H1 (cell line): Measurements from ENCODE around the gene RADIL. TPM values are rescaled to one million over a fixed set of nuclear protein-coding genes. Genes with fewer than 3 reads are reported as not detected.

Source experiments
- CTCF ChIA-PET: fragments of 300-600 bp; sonication (Branson Sonifier 250); formaldehyde crosslinking; loops from one replicate; lab custom pipeline; 2021; ENCODE audit not compliant: partially characterized antibody; lab: Charles Lee
- POLR2A ChIA-PET: fragments of 300-600 bp; sonication (Branson Sonifier 250); formaldehyde crosslinking; loops from one replicate; lab custom pipeline; 2021; ENCODE audit warnings: inconsistent platforms; ENCODE audit not compliant: partially characterized antibody; lab: Charles Lee
- DNase-seq, 2 experiments: peaks; one replicate each; pipeline versions ENCODE4 v3.0.0 to v3.0.0-alpha.2; 2010 to 2022; ENCODE audit warnings: low spot score in 2 of 2, low read depth in 1 of 2, mixed read lengths in 1 of 2
- FAIRE-seq: peaks from 2 replicates; lab custom pipeline; 2011; peaks lifted over from hg19 to GRCh38; lab: Jason Lieb, UNC
- H2AFZ ChIP-seq: 2 replicates; pipeline ENCODE4 v1.8.1; 2012; ENCODE audit warnings: low read length, inconsistent platforms
- H2AK5ac ChIP-seq: 2 replicates; pipeline ENCODE4 v1.6.1; 2013; ENCODE audit warnings: low read depth, low read length
- H2BK120ac ChIP-seq: replicated peaks from 2 replicates; pipeline ENCODE3; 2013; ENCODE audit warnings: low read depth, low read length, inconsistent platforms
- H2BK12ac ChIP-seq: 2 replicates; pipeline ENCODE4 v1.6.1; 2013; ENCODE audit warnings: low read depth, low read length
- H2BK15ac ChIP-seq: 2 replicates; pipeline ENCODE4 v1.6.1; 2013; ENCODE audit warnings: low read length
- H2BK20ac ChIP-seq: 2 replicates; pipeline ENCODE4 v1.6.1; 2013; ENCODE audit warnings: low read length
- H2BK5ac ChIP-seq: 2 replicates; pipeline ENCODE4 v1.6.1; 2013; ENCODE audit warnings: low read depth, low read length
- H3K14ac ChIP-seq: 2 replicates; pipeline ENCODE4 v1.6.1; 2013; ENCODE audit warnings: inconsistent platforms; ENCODE audit not compliant: insufficient read length
- H3K18ac ChIP-seq: 2 replicates; pipeline ENCODE4 v1.6.1; 2013; ENCODE audit warnings: low read length; ENCODE audit errors: extremely low read depth
- H3K23ac ChIP-seq: 2 replicates; pipeline ENCODE4 v1.6.1; 2013; ENCODE audit warnings: inconsistent platforms; ENCODE audit not compliant: insufficient read length
- H3K23me2 ChIP-seq: 2 replicates; pipeline ENCODE4 v1.6.1; 2013; ENCODE audit warnings: low read depth, low read length
- H3K27ac ChIP-seq: 2 replicates; pipeline ENCODE4 v1.6.1; 2011; ENCODE audit warnings: low read depth, low read length, inconsistent platforms
- H3K27me3 ChIP-seq, 4 experiments: replicated peaks in 1 of 4; 1 replicate in 1 of 4; 2 replicates in 3 of 4; pipeline versions ENCODE4 v1.6.1 to v1.8.1; 2011 to 2013; ENCODE audit warnings: low read length in 3 of 4, mild to moderate bottlenecking in 3 of 4, inconsistent platforms in 2 of 4, mixed read lengths in 2 of 4, moderate library complexity in 1 of 4; ENCODE audit not compliant: control insufficient read depth in 3 of 4, insufficient read depth in 3 of 4; ENCODE audit errors: extremely low read depth in 1 of 4
- H3K36me3 ChIP-seq, 4 experiments: 2 replicates each; pipeline versions ENCODE4 v1.6.1 to v1.8.1; 2011 to 2013; ENCODE audit warnings: mild to moderate bottlenecking in 4 of 4, low read length in 3 of 4, moderate library complexity in 2 of 4, control low read depth in 1 of 4, inconsistent platforms in 1 of 4; ENCODE audit not compliant: insufficient read depth in 4 of 4, control insufficient read depth in 2 of 4
- H3K4ac ChIP-seq: replicated peaks from 2 replicates; pipeline ENCODE3; 2013; ENCODE audit warnings: low read length, low read depth, mixed read lengths, inconsistent platforms; ENCODE audit not compliant: insufficient read length
- H3K4me1 ChIP-seq, 4 experiments: replicated peaks in 1 of 4; 1 replicate in 1 of 4; 2 replicates in 3 of 4; pipeline versions ENCODE4 v1.6.1 to v1.8.1; 2011 to 2013; ENCODE audit warnings: low read length in 3 of 4, inconsistent platforms in 2 of 4, mixed read lengths in 1 of 4; ENCODE audit not compliant: insufficient read depth in 4 of 4, control insufficient read depth in 3 of 4
- H3K4me2 ChIP-seq, 2 experiments: 2 replicates each; pipeline versions ENCODE4 v1.6.1 to v1.8.1; 2011 to 2013; ENCODE audit warnings: low read depth in 2 of 2, low read length in 2 of 2, control low read depth in 1 of 2, inconsistent platforms in 1 of 2, mild to moderate bottlenecking in 1 of 2; ENCODE audit not compliant: insufficient read depth in 1 of 2
- H3K4me3 ChIP-seq, 4 experiments: fragments of 200-600, 300-600 bp in 1 of 4; sonication (generic), shearing (Covaris generic), sonication (Bioruptor Twin) in 1 of 4; 2 replicates each; pipeline versions ENCODE4 v1.5.1 to v1.8.1; 2011 to 2016; ENCODE audit warnings: low read length in 4 of 4, low read depth in 3 of 4, control low read depth in 2 of 4, inconsistent platforms in 2 of 4, mild to moderate bottlenecking in 2 of 4, mixed read lengths in 1 of 4, moderate library complexity in 1 of 4; ENCODE audit not compliant: insufficient read depth in 2 of 4; ENCODE audit errors: extremely low read depth in 1 of 4
- H3K56ac ChIP-seq: replicated peaks from 2 replicates; pipeline ENCODE3; 2013; ENCODE audit warnings: low read depth, mild to moderate bottlenecking, mixed read lengths, low read length, inconsistent platforms; ENCODE audit not compliant: insufficient read length
- H3K79me1 ChIP-seq: 2 replicates; pipeline ENCODE4 v1.6.1; 2013; ENCODE audit warnings: low read depth, low read length, control low read depth
- H3K79me2 ChIP-seq, 2 experiments: 2 replicates each; pipeline versions ENCODE4 v1.6.1 to v1.8.1; 2012 to 2013; ENCODE audit warnings: low read length in 2 of 2, mild to moderate bottlenecking in 2 of 2, inconsistent platforms in 1 of 2; ENCODE audit not compliant: insufficient read depth in 2 of 2, control insufficient read depth in 1 of 2
- H3K9ac ChIP-seq, 4 experiments: replicated peaks in 1 of 4; 1 replicate in 1 of 4; 2 replicates in 3 of 4; pipeline versions ENCODE4 v1.6.1 to v1.8.1; 2011 to 2013; ENCODE audit warnings: low read depth in 3 of 4, low read length in 3 of 4, control low read depth in 2 of 4, mild to moderate bottlenecking in 2 of 4, moderate library complexity in 2 of 4, inconsistent platforms in 1 of 4; ENCODE audit errors: extremely low read depth in 1 of 4
- H3K9me3 ChIP-seq, 2 experiments: 2 replicates each; pipeline versions ENCODE4 v1.6.1 to v1.8.1; 2012 to 2013; ENCODE audit warnings: mild to moderate bottlenecking in 2 of 2, moderate library complexity in 2 of 2, control low read depth in 1 of 2, inconsistent platforms in 1 of 2, low read depth in 1 of 2, low read length in 1 of 2, mixed read lengths in 1 of 2; ENCODE audit not compliant: insufficient read depth in 2 of 2
- H4K20me1 ChIP-seq, 2 experiments: replicated peaks in 1 of 2; 2 replicates each; pipeline versions ENCODE3 to v1.8.1; 2011 to 2013; ENCODE audit warnings: inconsistent platforms in 2 of 2, low read length in 2 of 2, mild to moderate bottlenecking in 1 of 2; ENCODE audit not compliant: insufficient read depth in 2 of 2, control insufficient read depth in 1 of 2
- H4K5ac ChIP-seq: 2 replicates; pipeline ENCODE4 v1.6.1; 2013; ENCODE audit warnings: low read length, low read depth, mixed read lengths, inconsistent platforms; ENCODE audit not compliant: insufficient read length
- H4K8ac ChIP-seq: 2 replicates; pipeline ENCODE4 v1.8.0; 2013; ENCODE audit warnings: mild to moderate bottlenecking, moderate library complexity, low read length, inconsistent platforms; ENCODE audit not compliant: insufficient read depth; ENCODE audit errors: extremely low read depth
- H4K91ac ChIP-seq: replicated peaks from 2 replicates; pipeline ENCODE3; 2013; ENCODE audit warnings: low read length, mixed read lengths, inconsistent platforms; ENCODE audit not compliant: insufficient read length
- ASH2L ChIP-seq: fragments of 200-600, 300-600 bp; sonication (generic); IDR thresholded peaks from one replicate; pipeline ENCODE4 v1.7.1; 2017; ENCODE audit warnings: low read length
- CHD2 ChIP-seq: IDR thresholded peaks from 2 replicates; pipeline ENCODE4 v1.6.1; 2012; ENCODE audit warnings: low read length, improper control_type of control experiment
- EP300 ChIP-seq, 2 experiments: IDR thresholded peaks; 1 replicate in 1 of 2; 2 replicates in 1 of 2; pipeline ENCODE4 v1.6.1; 2011 to 2012; ENCODE audit warnings: low read depth in 2 of 2, low read length in 2 of 2, mild to moderate bottlenecking in 2 of 2, borderline replicate concordance in 1 of 2, inconsistent platforms in 1 of 2, moderate library complexity in 1 of 2
- EZH2 ChIP-seq: fragments of 200-600 bp; sonication (generic); IDR thresholded peaks from 2 replicates; pipeline ENCODE4 v1.7.1; 2012; ENCODE audit warnings: low read depth, mild to moderate bottlenecking, moderate library complexity, low read length, inconsistent platforms; ENCODE audit not compliant: severe bottlenecking
- JUND ChIP-seq: IDR thresholded peaks from 2 replicates; pipeline ENCODE4 v1.6.1; 2011; ENCODE audit warnings: mild to moderate bottlenecking, improper control_type of control experiment, low read length
- KDM1A ChIP-seq: fragments of 200-600, 300-600 bp; sonication (generic); IDR thresholded peaks from 2 replicates; pipeline ENCODE4 v1.7.1; 2016; ENCODE audit warnings: mild to moderate bottlenecking, low read length, borderline replicate concordance
- MAFK ChIP-seq: IDR thresholded peaks from 2 replicates; pipeline ENCODE4 v1.6.1; 2012; ENCODE audit warnings: low read depth, mild to moderate bottlenecking, improper control_type of control experiment, low read length
- PHF8 ChIP-seq: fragments of 200-600 bp; sonication (generic); conservative IDR thresholded peaks from 2 replicates; pipeline ENCODE4 v1.7.1; 2012; ENCODE audit warnings: low read depth, mild to moderate bottlenecking, inconsistent platforms, low read length, moderate library complexity
- POLR2AphosphoS5 ChIP-seq: IDR thresholded peaks from 2 replicates; pipeline ENCODE4 v1.6.1; 2011; ENCODE audit warnings: low read depth, low read length
- SAP30 ChIP-seq: fragments of 300-600 bp; sonication (generic); IDR thresholded peaks from 2 replicates; pipeline ENCODE4 v1.7.1; 2012; ENCODE audit warnings: low read length, moderate library complexity, mild to moderate bottlenecking, inconsistent platforms; ENCODE audit not compliant: insufficient read depth, insufficient replicate concordance
- SP2 ChIP-seq: IDR thresholded peaks from 2 replicates; pipeline ENCODE4 v1.6.1; 2012; ENCODE audit warnings: mild to moderate bottlenecking, low read length, inconsistent platforms
- SUZ12 ChIP-seq: fragments of 200-600 bp; sonication (generic); IDR thresholded peaks from 2 replicates; pipeline ENCODE4 v1.6.1; 2012; ENCODE audit warnings: mild to moderate bottlenecking, inconsistent platforms, low read length, moderate library complexity, mixed read lengths
- TAF7 ChIP-seq: optimal IDR thresholded peaks from 2 replicates; pipeline ENCODE3; 2011; ENCODE audit warnings: low read depth, mild to moderate bottlenecking, inconsistent platforms, low read length, moderate library complexity, borderline replicate concordance
- TEAD4 ChIP-seq: IDR thresholded peaks from 2 replicates; pipeline ENCODE4 v1.6.1; 2012; ENCODE audit warnings: low read depth, low read length, inconsistent platforms, mixed read lengths
- WGBS, 2 experiments: shearing (Covaris generic) in 1 of 2; methylation state at CpG; one replicate each; pipeline versions ENCODE4 v1.1.6 to v1.1.7; 2013 to 2015; ENCODE audit warnings: low lambda C conversion rate in 2 of 2, mixed read lengths in 2 of 2, inconsistent platforms in 1 of 2, low coverage in 1 of 2, missing lambda C conversion rate in 1 of 2; ENCODE audit not compliant: insufficient replicate concordance in 2 of 2, insufficient coverage in 1 of 2, insufficient read length in 1 of 2; ENCODE audit errors: extremely low coverage in 1 of 2, missing lambda C conversion rate in 1 of 2; 5-methylcytosine and 5-hydroxymethylcytosine counted together
- polyA plus RNA-seq, 7 experiments: library from polyadenylated mRNA; depleted of rRNA in 3 of 7; stranded (reverse) in 5 of 7; unstranded in 2 of 7; fragments of >200 nt in 5 of 7; fragments of 200-250 nt in 2 of 7; gene quantifications; 1 replicate in 5 of 7; 2 replicates in 1 of 7; 4 replicates in 1 of 7; pipeline versions ENCODE4 v1.2.1 to v1.2.3, GENCODE V29; 2011 to 2013; ENCODE audit warnings: missing spikeins in 2 of 7, mixed read lengths in 2 of 7
- total RNA-seq: library from RNA; stranded (reverse); fragmentation: NEBNext Ultra II Directional; extraction: Animal tissue kit (Norgen Biotek cat#: 25700); gene quantifications from 2 replicates; pipeline ENCODE4 v1.2.1, GENCODE V29; 2021

RADIL gene
- total and polyA plus RNA-seq, 2 of the 8 experiments (the other 6 are each of a cell fraction or from before 2014, with no cell fraction given), result 5.0 to 5.4 TPM

GRCh38 chr7:4790078-4790465 lies 93.4 kb downstream of the RADIL start:
- H4K5ac ChIP-seq, result no peak overlapping the region
- no peak for TF ChIP-seq ASH2L
- TF ChIP-seq CHD2, result no peak
- no peak for TF ChIP-seq PHF8
- TF ChIP-seq EP300 (IDR thresholded peaks at IDR 0.05; ENCODE audit: borderline replicate concordance in 1 of 2, low read depth in 2 of 2, low read length in 2 of 2), result no peak
- no peak for TF ChIP-seq SUZ12
- no peak for TF ChIP-seq KDM1A
- no peak for TF ChIP-seq TAF7
- no peak for TF ChIP-seq EZH2
- TF ChIP-seq SP2, result no peak
- no peak for TF ChIP-seq POLR2AphosphoS5
- TF ChIP-seq SAP30, result no peak
- no peak for TF ChIP-seq TEAD4
- TF ChIP-seq JUND, result no peak
- TF ChIP-seq MAFK, result no peak
- TF ChIP-seq, all 59 proteins: peak for 0
- no peaks in the 10 kb centered on the region; a peak in 1 of 4 replicates for H3K9me3 ChIP-seq
- no peak overlapping the region for H4K91ac ChIP-seq
- no peak for DNase-seq
- no peaks in the 10 kb centered on the region for H3K79me1 ChIP-seq
- H2BK120ac ChIP-seq, result no peak overlapping the region
- H3K56ac ChIP-seq, result no peak overlapping the region
- no peak overlapping the region for H3K4ac ChIP-seq
- no peak overlapping the region for H3K23ac ChIP-seq
- peaks cover 7% of the 10 kb centered on the region; the same call in 1 of the 2 replicates for H3K23me2 ChIP-seq
- ChIA-PET CTCF (interaction anchor here (1.0 to 2.3 kb wide), 4 partner anchors 8 to 184 kb away, joined by 3 to 8 read pairs (median 5); no protein-coding TSS in a partner anchor), POLR2A (interaction anchor here (0.6 to 1.7 kb wide), 3 partner anchors 9 to 21 kb away, joined by 3 to 4 read pairs (median 4); no protein-coding TSS in a partner anchor)
- H3K36me3 ChIP-seq, result peaks cover 3 to 34% (median 9%) of the 10 kb centered on the region in 4 experiments; a peak in 5 of 8 replicates
- H2BK15ac ChIP-seq, result no peak overlapping the region
- no peak overlapping the region for H4K8ac ChIP-seq
- WGBS, 2 experiments, result 96% methylated on average over 7 of the region's 9 CpGs; no CpG with 5 or more reads in 1 of the 2 experiments
- H2AFZ ChIP-seq, result no peak overlapping the region
- H3K18ac ChIP-seq, result no peak overlapping the region
- no peak overlapping the region for H3K14ac ChIP-seq
- no peak overlapping the region for H2BK20ac ChIP-seq
- no peak overlapping the region for H3K27ac ChIP-seq
- FAIRE-seq, result no peak
- no peak overlapping the region for H2BK5ac ChIP-seq
- no peaks in the 10 kb centered on the region for H3K79me2 ChIP-seq
- H4K20me1 ChIP-seq, result peaks cover 0 to 5% of the 10 kb centered on the region in 2 experiments
- no peak overlapping the region for H3K9ac ChIP-seq
- peaks cover 0 to 3% (median 1%) of the 10 kb centered on the region in 4 experiments; a peak in 4 of 7 replicates for H3K4me1 ChIP-seq
- H3K4me2 ChIP-seq, result no peak overlapping the region
- H2AK5ac ChIP-seq, result no peak overlapping the region
- no peak overlapping the region for H2BK12ac ChIP-seq
- H3K27me3 ChIP-seq, result no peaks in the 10 kb centered on the region
- no peak overlapping the region for H3K4me3 ChIP-seq
